Uterus (tissue), 2 donors: ENCODE data around the gene PSTK.

Experiments
- POLR2A ChIP-seq, 2 donors: fragments of 450-650 bp; IDR thresholded peaks; one replicate each; pipeline ENCODE4 v1.6.1; 2016; ENCODE audit warnings: antibody characterized with exemption in 2 of 2, mild to moderate bottlenecking in 1 of 2, moderate library complexity in 1 of 2
- TF ChIP-seq, protein P1 (sequence below), 4 experiments: fragments of 200-600 bp in 2 of 4; fragments of 450-650 bp in 2 of 4; sonication (generic) in 2 of 4; IDR thresholded peaks; one replicate each; pipeline ENCODE4 v1.5.1; 2016 to 2019; ENCODE audit warnings: antibody characterized with exemption in 4 of 4, mild to moderate bottlenecking in 2 of 4, moderate library complexity in 1 of 4

GRCh38 chr10:123035467-123036086 lies 55.4 kb downstream of the PSTK start:
- TF ChIP-seq, protein P1, sequence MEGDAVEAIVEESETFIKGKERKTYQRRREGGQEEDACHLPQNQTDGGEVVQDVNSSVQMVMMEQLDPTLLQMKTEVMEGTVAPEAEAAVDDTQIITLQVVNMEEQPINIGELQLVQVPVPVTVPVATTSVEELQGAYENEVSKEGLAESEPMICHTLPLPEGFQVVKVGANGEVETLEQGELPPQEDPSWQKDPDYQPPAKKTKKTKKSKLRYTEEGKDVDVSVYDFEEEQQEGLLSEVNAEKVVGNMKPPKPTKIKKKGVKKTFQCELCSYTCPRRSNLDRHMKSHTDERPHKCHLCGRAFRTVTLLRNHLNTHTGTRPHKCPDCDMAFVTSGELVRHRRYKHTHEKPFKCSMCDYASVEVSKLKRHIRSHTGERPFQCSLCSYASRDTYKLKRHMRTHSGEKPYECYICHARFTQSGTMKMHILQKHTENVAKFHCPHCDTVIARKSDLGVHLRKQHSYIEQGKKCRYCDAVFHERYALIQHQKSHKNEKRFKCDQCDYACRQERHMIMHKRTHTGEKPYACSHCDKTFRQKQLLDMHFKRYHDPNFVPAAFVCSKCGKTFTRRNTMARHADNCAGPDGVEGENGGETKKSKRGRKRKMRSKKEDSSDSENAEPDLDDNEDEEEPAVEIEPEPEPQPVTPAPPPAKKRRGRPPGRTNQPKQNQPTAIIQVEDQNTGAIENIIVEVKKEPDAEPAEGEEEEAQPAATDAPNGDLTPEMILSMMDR (IDR thresholded peaks at IDR 0.05): no peak
- no peak for TF ChIP-seq POLR2A (IDR thresholded peaks at IDR 0.05)
